ENCODE measurements around the gene SLC1A7. TPM values are rescaled to one million over a fixed set of nuclear protein-coding genes. Genes with fewer than 3 reads are reported as not detected.

Gene SLC1A7
- polyA plus RNA-seq, 1 donor, result 0.24 TPM

DNA sequence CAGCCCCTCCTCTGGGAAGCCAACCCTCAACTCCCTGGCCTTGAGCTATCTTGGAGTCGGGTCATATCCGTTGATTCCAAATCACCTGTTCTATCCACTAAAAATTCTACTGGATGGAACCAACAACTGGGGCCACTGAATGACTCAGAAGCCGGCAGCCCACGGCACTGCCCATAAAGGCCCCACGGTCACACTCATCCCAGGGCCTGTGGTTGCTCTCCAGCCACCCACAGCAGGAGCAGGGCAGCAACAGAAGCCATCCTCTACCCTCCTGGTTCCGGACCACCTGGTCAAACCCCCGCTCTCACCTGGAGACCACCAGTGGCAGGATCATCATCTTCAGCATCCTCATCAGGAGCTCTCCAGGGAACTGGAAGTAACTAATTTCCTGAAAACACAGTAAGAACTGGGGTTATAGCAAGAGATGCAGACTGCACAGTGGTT lies 8.4 kb downstream of the SLC1A7 start:
- no peak for DNase-seq (ENCODE audit: low read depth)

GRCh38 chr1:53133261-53134041 lies 9.0 kb downstream of the SLC1A7 start:
- no peak for DNase-seq (ENCODE audit: low read depth)

GRCh38 chr1:53132176-53132575 lies 10.3 kb downstream of the SLC1A7 start:
- DNase-seq (ENCODE audit: low read depth), result no peak

DNA sequence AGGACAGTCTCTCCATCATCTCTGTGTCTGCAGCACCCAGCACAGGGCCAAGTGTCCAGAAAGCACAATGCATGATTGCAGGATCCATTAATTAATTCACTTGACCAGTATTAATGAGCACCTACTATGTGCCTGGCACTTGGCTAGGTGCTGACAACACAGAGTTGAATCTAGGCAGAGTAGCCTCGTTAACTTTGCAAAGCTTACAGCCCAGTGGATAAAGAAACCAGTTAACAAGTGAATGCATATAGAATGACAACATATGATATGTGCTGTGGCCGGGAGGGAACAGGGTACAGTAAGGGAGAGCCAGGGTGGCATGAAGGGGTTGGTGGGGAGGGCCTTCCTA lies 10.9 kb downstream of the SLC1A7 start:
- DNase-seq (ENCODE audit: low read depth), result no peak

DNA sequence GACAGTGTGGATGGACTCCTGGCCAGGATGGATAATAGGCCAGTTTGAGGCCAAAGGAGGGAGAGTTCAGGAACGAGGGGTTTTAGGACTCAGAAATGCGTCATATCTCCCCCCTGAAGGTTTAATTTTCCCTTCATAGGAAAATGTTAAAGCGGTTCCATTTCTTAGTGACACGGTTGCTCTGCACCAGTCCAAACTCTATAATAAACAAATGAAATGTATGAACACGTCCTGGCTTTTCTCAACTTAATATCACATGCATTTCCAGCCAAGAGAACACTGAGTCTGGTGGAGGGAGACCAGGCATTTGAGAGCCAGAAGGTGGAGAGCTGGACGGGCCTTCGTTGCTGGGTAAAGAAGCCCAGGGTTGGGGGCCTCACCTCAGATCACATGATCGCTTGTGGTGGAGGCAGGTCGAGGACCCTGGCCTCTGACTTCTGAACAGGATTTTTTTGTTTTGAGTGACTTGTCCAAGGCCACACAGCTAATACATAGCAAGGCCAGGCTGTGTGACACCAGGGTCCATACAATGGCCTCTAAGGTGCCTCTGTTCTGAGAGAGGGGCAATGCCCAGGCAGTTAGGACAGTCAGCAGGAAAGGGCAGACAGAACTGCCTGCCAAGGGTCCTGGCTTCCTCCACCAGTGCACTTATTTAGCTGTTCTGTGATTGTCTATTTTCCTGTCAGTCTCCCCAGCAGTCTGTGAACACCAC lies 11.4 kb downstream of the SLC1A7 start:
- DNase-seq (ENCODE audit: low read depth), result no peak

- no peak for DNase-seq (ENCODE audit: low read depth)
These were observed 11.9 kb downstream of the SLC1A7 start for GRCh38 chr1:53130598-53130877.

DNA sequence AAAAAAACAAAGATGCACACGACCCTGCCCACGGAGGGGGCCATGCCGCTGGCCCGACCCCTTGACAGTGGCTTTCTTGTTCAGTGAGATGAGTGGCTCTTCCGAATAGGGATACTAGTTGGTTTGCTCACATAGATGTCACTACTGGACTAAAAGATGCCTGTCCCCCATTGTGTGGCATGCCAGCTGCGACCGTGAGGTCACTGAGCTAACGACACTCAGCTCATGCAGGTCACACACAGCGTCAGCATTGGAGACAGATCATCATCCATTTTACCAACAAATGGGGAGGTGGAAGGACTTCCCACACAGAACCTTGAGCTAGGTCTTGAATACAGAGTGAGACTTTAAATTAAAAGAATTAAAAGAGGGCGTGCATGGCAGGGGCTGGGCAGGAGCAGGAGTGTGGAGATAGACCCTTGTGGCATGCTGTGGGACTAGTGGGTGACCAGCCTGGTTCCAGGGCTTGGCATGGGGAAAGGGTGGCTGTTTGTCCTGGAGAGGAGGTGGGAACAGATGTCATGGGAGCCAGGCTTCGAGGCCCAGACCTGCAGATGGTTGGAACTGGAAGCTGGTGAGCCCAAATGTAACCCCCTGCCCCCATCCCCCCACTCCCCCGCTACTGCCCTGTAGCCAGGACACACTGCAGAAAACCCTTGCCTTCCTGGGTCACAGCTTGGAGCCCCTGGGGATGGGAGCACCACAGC lies 12.4 kb downstream of the SLC1A7 start:
- no peak for DNase-seq (ENCODE audit: low read depth)

- DNase-seq (ENCODE audit: low read depth), result no peak
These were observed 14.0 kb downstream of the SLC1A7 start for GRCh38 chr1:53128401-53128800.

DNA sequence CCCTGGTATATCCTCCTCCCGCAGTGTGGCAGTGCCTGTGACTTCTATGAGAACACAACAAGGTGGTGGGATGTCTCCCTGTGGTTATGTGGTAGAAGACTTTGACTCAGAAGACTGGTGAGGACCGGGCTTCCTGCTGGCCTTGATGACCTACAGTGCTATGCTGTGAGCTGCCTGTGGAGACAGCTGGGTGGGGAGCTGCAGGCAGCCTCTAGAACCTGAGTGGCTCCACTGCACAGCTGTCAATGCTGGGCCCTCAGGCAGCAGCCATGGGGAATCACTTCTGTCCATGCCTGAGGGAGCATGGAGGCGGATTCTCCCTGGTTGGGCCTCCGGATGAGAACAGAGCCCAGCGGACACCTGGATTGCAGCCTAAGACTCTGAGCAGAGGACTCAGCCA lies 14.9 kb downstream of the SLC1A7 start:
- DNase-seq (ENCODE audit: low read depth), result no peak

DNA sequence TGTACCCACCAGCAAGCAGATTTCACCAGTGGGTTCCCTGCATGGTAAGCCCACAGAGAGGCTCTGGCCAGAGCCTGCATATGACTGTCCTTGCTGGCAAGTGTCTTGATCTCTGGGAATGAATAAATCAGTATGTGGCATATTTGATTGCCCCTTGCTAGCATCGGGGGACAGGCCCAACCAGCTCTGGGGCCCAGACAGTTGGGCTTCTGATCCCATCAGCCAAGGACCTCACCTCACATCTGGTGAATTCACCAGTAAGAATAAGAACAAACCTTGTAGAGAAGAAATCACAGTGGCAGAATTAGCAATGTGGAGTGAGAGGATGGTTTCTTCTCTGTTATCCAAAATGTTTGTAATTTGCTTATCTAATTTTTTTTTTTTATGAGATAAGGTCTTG lies 15.9 kb downstream of the SLC1A7 start:
- DNase-seq (ENCODE audit: low read depth), result no peak

- no peak for DNase-seq (ENCODE audit: low read depth)
These were observed 16.6 kb downstream of the SLC1A7 start for GRCh38 chr1:53125623-53126360.

GRCh38 chr1:53125122-53125521 lies 17.3 kb downstream of the SLC1A7 start:
- no peak for DNase-seq (ENCODE audit: low read depth)

DNA sequence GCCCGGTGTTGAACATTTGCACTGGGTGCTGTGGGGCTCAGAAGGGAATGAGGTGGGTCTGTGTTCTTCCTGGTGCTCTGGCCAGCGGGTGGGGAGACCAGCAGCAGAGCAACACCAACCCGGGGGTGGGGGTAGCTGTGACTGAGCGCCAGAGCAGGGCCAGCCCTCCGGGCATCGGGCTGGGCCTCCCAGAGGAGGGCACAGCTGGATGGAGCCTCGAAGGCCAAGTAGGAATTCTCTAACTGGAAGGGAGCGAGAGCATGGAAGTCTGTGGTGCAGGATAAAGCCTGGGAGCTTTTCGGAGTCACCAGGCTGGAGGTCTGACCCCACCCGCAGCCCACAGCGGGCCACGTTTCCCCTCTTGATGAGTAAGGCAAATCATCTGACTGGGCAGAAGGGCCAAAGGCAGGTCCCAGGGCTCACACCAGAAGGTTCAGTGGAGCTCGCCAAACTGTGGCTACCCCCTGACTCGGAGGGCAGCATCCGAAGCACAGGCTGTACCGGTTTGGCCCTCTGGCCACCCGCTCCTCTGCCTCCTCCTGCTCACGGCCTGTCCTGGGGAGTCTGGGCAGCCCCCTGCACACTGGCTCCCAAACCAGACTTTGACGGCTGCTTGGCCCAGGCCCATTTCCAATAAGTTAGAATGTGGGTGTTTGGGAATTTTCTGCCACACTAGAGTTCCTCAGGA lies 18.8 kb downstream of the SLC1A7 start:
- DNase-seq (ENCODE audit: low read depth), result no peak

GRCh38 chr1:53122961-53123413 lies 19.5 kb downstream of the SLC1A7 start:
- DNase-seq (ENCODE audit: low read depth), result no peak

DNA sequence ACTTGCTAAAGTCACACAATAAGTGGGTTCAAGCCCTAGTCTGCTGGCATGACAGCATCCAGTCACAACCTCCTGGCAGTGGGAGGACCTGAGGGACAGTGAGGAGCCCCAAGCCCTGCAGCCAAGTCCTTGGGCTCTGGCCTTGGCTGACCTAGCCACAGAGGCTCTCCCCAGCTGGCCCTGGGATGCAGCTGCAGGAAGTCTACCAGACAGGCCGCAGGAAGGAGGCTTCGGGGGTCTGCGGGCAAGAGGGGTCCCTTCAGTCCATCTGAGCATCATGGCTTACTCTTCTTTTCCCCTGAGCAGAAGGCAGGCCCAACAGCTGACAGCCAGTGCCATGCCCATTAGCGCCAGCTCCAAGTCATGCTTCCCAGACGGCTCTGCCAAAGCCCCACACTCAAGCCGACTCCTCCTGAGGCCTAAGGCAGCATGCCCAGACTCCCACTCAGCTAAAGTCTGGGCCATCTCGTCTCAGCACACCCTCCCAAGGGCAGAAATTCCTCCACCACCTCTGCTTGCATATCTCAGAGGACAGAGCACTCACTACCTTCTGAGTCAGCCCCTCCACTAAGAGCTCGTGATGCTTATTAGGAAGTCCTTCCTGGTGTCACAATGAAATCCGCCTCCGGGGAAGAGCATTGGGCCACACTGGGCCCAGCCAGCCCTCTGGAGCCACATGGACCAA lies 20.1 kb downstream of the SLC1A7 start:
- DNase-seq (ENCODE audit: low read depth), result no peak

- peak; percentile 76 for DNase-seq (ENCODE audit: low read depth)
These were observed 20.9 kb downstream of the SLC1A7 start for GRCh38 chr1:53121319-53122172.

- DNase-seq (ENCODE audit: low read depth), result no peak
These were observed 21.8 kb downstream of the SLC1A7 start for GRCh38 chr1:53120659-53121058.

DNA sequence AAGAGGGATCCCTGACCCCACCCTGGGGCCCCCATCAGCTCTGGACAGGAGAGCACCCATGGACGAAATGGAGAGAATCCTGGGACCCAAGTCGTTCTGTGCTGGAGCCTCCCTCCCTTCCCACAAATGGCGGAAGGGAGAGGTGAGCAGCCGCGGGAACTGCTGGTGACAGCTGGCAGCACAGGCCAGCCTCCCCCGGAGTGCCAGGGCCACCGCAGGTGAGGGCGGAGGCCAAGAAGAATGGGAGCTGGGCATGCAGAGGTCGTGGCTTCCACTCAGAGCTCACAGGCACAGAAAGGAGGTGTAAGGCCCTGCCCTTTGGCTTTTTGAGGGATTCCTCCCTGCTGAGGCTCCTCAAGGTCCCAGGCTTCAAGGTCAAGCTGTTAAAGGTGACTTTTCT lies 24.6 kb downstream of the SLC1A7 start:
- no peak for DNase-seq (ENCODE audit: low read depth)

DNA sequence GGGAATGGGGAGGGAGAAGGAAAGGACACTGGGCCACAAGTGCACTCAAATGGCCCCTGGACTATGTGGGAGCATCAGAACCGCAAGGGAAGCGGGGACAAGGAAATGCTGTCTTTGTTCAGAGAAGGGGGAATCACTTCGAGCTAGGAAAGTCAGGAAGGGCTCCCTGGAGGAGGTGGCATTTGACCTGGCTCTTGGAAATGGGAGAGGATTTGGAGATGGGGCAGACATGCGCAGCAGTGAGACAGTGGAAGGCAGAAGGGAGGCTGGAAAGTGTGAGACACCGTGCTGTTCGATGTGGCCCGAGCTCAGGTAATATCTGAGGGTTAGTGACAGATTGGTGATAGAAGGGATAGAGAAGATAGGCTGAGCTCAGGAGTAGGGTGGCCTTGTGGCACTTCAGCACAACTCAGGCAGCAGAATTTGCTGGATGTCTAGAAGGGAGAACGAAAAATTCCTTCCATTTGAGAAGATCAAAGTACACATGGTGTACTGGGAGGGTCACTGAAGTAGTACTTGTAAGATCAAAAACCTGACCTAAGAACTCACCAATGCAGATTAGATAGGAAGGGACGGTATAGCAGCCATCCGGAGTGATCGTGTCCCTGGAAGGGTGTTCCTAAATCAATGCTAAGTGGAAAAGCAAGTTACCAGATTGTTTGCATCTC lies 25.4 kb downstream of the SLC1A7 start:
- no peak for DNase-seq (ENCODE audit: low read depth)

All from forelimb muscle (tissue), 1 donor.